ENCODE data around the gene CMTM2.
"Not testable (repeated sequence)": the region's sequence is repeated elsewhere in the genome, so short reads cannot be mapped to it uniquely, and the experiment has no call there.

Gene CMTM2

GRCh38 chr16:66587881-66588600 is 8.8 kb downstream of the CMTM2 start:
- DNase-seq (ENCODE audit: low read depth): no peak

- DNase-seq (ENCODE audit: low read depth): peak; percentile 40
Observed at GRCh38 chr16:66588981-66589713, 9.9 kb downstream of the CMTM2 start.

- no peak for DNase-seq (ENCODE audit: low read depth)
Observed at GRCh38 chr16:66590322-66590721, 11.1 kb downstream of the CMTM2 start.

DNA sequence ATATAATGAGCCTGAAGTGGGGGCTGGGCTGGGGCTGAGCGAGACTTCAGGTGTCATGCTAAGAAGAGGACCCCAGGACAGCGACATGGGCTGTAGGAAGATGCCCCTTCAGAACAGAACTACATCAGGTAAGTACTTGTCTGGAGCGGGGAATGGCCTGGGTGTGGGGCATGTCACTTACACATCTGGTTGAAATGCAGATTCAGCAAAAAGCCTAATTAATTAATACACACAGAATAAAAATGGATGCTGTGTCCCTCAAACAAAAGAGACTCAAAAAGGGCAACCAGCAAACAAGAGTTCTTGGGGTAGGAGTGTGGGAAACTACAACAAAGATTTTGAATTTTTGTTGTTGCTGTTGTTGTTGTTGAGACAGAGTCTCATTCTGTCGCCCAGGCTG is 11.8 kb downstream of the CMTM2 start:
- no peak for DNase-seq (ENCODE audit: low read depth)

- no peak for DNase-seq (ENCODE audit: low read depth)
Observed at GRCh38 chr16:66592241-66592640, 13.0 kb downstream of the CMTM2 start.

DNA sequence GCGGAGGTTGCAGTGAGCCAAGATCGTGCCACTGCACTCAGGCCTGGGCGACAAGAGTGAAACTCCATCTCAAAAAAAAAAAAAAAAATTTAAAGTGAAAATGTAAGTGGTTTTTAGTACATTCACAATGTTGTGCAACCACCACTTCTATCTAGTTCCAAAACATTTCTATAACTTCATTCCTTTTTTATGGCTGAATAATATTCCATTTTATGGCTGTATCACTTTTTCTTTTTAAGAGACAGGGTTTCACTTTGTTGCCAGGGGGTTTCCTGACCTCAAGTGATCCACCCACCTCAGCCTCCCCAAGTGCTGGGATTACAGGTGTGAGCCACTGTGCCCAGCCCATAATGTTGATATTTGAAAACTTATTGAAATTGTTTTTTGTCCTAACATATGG is 13.6 kb downstream of the CMTM2 start:
- DNase-seq (ENCODE audit: low read depth): no peak

GRCh38 chr16:66594739-66595138 is 15.5 kb downstream of the CMTM2 start:
- no peak for DNase-seq (ENCODE audit: low read depth)

GRCh38 chr16:66596559-66596958 is 17.3 kb downstream of the CMTM2 start:
- not testable (repeated sequence) for DNase-seq (ENCODE audit: low read depth)

- DNase-seq (ENCODE audit: low read depth): no peak
Observed at GRCh38 chr16:66596986-66597848, 18.0 kb downstream of the CMTM2 start.

DNA sequence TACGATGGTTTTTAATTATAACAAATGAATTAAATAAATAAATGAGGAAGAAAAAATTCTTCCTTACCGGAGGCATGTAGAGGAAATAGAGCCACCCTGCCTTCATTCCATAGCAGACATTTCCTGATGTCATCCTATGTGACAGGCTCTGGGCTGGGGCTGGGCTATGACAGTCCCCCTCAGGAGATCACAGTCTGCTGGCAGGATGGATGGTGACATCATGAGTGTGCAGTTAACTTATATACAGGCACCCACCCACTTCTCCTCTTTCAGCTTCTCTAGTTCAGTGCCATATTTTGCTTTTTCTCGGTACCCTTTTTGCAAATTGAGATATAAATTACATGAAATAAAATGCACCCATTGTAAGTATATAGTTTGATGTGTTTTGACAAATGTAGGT is 18.8 kb downstream of the CMTM2 start:
- DNase-seq (ENCODE audit: low read depth): no peak

DNA sequence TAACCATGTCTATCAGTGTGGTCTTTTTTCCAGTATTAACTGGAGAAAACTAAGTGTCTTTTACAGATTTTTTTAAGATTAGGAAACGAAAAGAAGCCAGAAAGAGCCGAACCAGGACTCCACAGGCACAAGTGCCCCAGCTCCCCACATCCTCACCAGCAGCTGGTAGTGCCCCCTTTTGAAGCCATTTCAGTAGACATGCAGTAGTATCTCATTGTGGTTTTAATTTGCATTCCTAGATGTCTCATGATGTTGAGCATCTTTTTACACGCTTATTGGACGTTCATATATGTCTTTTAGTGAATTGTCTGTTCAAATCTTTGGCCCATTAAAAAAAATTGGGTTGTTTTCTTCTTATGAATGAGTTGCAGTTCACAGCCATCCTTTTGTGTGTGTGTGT is 20.5 kb downstream of the CMTM2 start:
- no peak for DNase-seq (ENCODE audit: low read depth)

DNA sequence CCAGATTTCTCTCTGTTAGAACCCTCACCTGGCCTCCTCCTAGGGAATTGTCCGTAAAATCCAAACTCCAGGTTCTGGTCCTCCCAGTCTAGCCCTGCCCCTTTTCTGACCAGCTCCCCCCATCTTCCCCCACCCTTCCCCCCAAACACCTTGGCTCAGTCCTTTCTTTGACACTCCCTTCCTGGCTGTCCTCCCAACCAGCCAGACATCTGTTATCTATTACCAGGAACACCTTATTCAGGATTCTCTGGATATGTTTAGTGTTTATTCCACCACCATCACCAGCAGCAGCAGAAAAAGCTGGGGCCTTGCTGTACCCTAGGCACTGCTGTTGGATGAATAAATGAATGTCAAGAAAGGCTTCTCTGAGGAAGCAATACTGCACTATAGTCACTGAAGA is 21.2 kb downstream of the CMTM2 start:
- no peak for DNase-seq (ENCODE audit: low read depth)

DNA sequence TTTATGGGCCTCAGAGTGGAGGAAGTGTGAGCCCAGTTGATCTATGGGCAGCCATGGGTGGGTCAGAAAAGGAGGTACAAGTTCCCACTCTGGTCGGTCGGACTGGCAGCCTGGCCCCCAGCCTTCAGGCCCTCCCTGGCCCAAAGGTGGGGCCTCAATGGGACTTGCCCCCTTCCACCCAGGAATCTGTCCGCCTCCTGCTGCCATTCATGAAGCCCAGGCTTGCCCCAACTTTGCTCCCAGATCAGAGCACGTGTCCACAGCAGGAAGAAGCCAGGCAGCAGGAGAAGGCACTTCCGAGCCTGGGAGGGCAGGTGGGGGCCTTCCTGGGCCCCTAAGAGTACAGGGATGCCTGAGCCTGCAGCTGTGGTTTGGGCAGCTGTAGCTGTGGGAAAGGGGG is 22.2 kb downstream of the CMTM2 start:
- no peak for DNase-seq (ENCODE audit: low read depth)

GRCh38 chr16:66603537-66604375 is 24.5 kb downstream of the CMTM2 start:
- DNase-seq (ENCODE audit: low read depth): peak; percentile 52

GRCh38 chr16:66604376-66605176 is 25.3 kb downstream of the CMTM2 start, which contains the start of gene CMTM3:
Gene CMTM3 (plus strand): TSS chr16:66604704. CDS start chr16:66604806, 102 bp downstream.
- DNase-seq (ENCODE audit: low read depth): peak; percentile 64

DNA sequence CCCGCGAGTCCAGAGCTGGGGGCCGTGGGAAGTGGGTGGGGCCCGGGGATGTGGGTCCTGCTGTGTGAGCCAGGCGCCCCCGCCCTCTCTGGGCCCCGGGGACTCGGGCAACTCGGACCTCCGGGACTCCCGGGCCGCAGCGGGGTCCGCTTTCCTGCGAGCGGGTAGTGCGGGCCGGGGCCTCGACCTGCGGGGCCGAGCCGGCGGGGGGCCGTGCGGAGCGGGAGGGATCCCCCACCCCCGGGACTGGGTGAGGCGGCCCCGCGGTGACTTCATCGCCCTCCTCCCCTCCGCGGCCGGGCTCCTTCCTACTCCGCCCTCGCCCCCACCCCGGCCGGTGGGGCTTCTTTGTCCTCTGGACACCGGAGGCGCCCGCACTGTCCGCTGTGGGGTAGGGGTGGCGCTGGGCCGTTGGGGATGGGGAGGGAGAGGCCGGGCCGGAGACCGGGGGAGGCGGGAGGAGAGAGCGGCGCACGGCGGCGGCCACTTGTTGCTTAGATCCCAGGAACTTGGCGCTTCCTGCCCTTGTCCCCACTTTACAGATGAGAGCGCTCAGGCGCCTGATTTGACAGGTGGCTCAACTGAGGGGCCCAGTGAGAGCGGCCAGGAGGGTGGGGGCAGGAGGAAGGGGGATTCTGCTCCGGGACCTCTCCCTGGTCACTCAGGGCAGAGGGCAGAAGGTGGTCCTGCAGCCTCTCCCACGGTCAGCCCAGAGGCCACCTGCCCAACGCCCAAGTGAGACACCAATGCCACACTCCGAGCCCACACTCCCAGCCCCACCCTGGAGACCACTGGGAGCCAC is 26.1 kb downstream of the CMTM2 start:
- peak; percentile 19 for DNase-seq (ENCODE audit: low read depth)

- DNase-seq (ENCODE audit: low read depth): no peak
Observed at GRCh38 chr16:66605979-66606751, 26.9 kb downstream of the CMTM2 start.

DNA sequence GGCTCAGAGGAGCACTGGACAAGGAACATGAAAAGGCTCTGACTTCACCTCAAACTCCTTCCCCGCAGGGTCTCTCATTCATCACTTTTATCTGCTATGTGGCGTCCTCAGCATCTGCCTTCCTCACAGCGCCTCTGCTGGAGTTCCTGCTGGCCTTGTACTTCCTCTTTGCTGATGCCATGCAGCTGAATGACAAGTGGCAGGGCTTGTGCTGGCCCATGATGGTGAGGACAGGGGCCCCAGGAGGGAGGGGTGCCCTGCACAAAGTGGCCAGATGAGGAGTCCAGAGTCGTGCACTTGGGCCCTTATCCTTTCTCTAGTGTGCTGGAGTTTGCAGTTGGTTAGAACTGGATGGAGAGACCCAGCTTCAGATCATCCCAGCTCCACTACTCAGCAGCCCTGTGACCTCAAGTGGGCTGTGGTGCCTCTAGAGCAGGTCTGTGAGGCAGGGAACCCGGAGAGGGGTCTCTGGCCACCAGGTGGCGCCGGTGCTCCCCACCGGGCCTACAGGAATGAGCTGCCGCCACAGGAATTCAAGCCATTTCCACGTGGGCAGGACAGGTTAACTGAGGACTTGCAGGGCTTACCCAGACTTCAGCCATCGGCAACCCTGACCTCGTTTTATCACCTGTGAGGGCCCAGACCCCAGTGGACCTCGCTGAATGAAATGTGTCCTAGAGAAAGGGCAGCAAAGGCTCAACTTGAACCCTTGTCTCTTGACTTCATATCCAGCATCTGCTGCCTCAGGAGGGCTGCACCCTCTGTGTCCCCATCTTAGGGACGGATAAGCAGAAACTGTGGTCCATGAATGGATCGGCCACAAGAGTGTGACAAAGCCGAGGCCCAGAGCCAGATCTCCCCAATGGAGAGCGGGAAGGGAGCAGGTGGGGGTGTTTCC is 29.2 kb downstream of the CMTM2 start:
- peak; percentile 80 for DNase-seq (ENCODE audit: low read depth)
